T-cell (primary cell): Measurements from ENCODE around the gene ARID5B. TPM values are rescaled to one million over a fixed set of nuclear protein-coding genes. Genes with fewer than 3 reads are reported as not detected.
A peak's percentile ranks its signal among the peaks of the same experiment; 100 is the strongest.

Source experiments
- ATAC-seq, 4 experiments: fragments of 200-7000 bp in 3 of 4; fragments of 150-1000 bp in 1 of 4; cut with Tn5 transposase; replicated peaks in 1 of 4; 1 replicate in 3 of 4; 2 replicates in 1 of 4; pipeline ENCODE4 v1.10.0; 2021; ENCODE audit warnings: moderate library complexity in 3 of 4, mild to moderate bottlenecking in 2 of 4, moderate number of reproducible peaks in 1 of 4
- CTCF ChIA-PET, 2 donors: fragments of 300-600 bp; sonication (Branson Sonifier 250); formaldehyde crosslinking; loops; one replicate each; lab custom pipeline; 2022; ENCODE audit warnings: antibody characterized with exemption in 2 of 2; lab: Charles Lee
- POLR2A ChIA-PET, 2 donors: fragments of 300-600 bp; sonication (Branson Sonifier 250); formaldehyde crosslinking; loops; one replicate each; lab custom pipeline; 2022; ENCODE audit warnings: antibody characterized with exemption in 2 of 2; lab: Charles Lee
- DNase-seq, 35 experiments: peaks; one replicate each; pipeline versions ENCODE4 v3.0.0 to v3.0.0-alpha.2; 2013 to 2023
- H3K27ac ChIP-seq: one replicate; pipeline ENCODE4 v1.5.1; 2013; ENCODE audit warnings: low read length
- H3K27me3 ChIP-seq, 2 experiments: replicated peaks in 1 of 2; 1 replicate in 1 of 2; 2 replicates in 1 of 2; pipeline versions ENCODE4 v1.6.1 to v1.7.0; 2013; ENCODE audit warnings: low read length in 1 of 2, mixed read lengths in 1 of 2; ENCODE audit not compliant: control insufficient read depth in 2 of 2, insufficient read depth in 2 of 2; ENCODE audit errors: extremely low read depth in 1 of 2
- H3K36me3 ChIP-seq, 2 donors: 1 replicate in 1 of 2; 2 replicates in 1 of 2; pipeline versions ENCODE4 v1.6.1 to v1.7.0; 2013; ENCODE audit warnings: low read length in 1 of 2; ENCODE audit not compliant: control insufficient read depth in 2 of 2, insufficient read depth in 1 of 2; ENCODE audit errors: extremely low read depth in 1 of 2
- H3K4me1 ChIP-seq, 2 experiments: 1 replicate in 1 of 2; 2 replicates in 1 of 2; pipeline versions ENCODE4 v1.6.1 to v1.7.0; 2013; ENCODE audit warnings: low read length in 2 of 2, mixed read lengths in 1 of 2; ENCODE audit not compliant: insufficient read depth in 2 of 2, control insufficient read depth in 1 of 2; ENCODE audit errors: extremely low read depth in 1 of 2
- H3K4me3 ChIP-seq, 2 donors: 1 replicate in 1 of 2; 2 replicates in 1 of 2; pipeline versions ENCODE4 v1.5.1 to v1.7.0; 2013; ENCODE audit warnings: mild to moderate bottlenecking in 2 of 2, low read length in 1 of 2, moderate library complexity in 1 of 2; ENCODE audit not compliant: control insufficient read depth in 1 of 2; ENCODE audit errors: extremely low read depth in 1 of 2
- H3K9me3 ChIP-seq: 2 replicates; pipeline ENCODE4 v1.7.0; 2013
- H3K27ac Mint-ChIP-seq, 2 donors: one replicate each; pipeline ENCODE4 v1.8.0; 2020 to 2021; ENCODE audit warnings: mild to moderate bottlenecking in 2 of 2, mixed read lengths in 2 of 2
- H3K27me3 Mint-ChIP-seq, 2 donors: one replicate each; pipeline ENCODE4 v1.8.0; 2021 to 2022; ENCODE audit warnings: mixed read lengths in 2 of 2
- H3K36me3 Mint-ChIP-seq: one replicate; pipeline ENCODE4 v1.8.0; 2021; ENCODE audit warnings: mixed read lengths
- H3K4me1 Mint-ChIP-seq, 3 donors: one replicate each; pipeline ENCODE4 v1.8.0; 2020 to 2022; ENCODE audit warnings: mixed read lengths in 3 of 3, mild to moderate bottlenecking in 1 of 3
- H3K4me3 Mint-ChIP-seq, 3 donors: one replicate each; pipeline ENCODE4 v1.8.0; 2020 to 2022; ENCODE audit warnings: mild to moderate bottlenecking in 3 of 3, mixed read lengths in 3 of 3, moderate library complexity in 3 of 3
- H3K9me3 Mint-ChIP-seq, 3 donors: one replicate each; pipeline ENCODE4 v1.8.0; 2020 to 2022; ENCODE audit warnings: mixed read lengths in 3 of 3
- WGBS: methylation state at CpG from one replicate; pipeline ENCODE4 v1.1.5; 2013; ENCODE audit warnings: missing lambda C conversion rate; ENCODE audit not compliant: insufficient coverage; 5-methylcytosine and 5-hydroxymethylcytosine counted together
- total RNA-seq, 35 experiments: library from RNA in 6 of 35; stranded (reverse) in 6 of 35; fragments of 120-200 nt in 1 of 35; gene quantifications; one replicate each; pipeline versions ENCODE4 v1.2.1 to v1.2.4 and lab custom pipeline; 2013 to 2026

ARID5B gene
- total RNA-seq, 5 donors from 2014 or later (not counting 1 experiment from before 2014, with no cell fraction given) = 34.0 to 75.5 (median 42.5) TPM

DNA sequence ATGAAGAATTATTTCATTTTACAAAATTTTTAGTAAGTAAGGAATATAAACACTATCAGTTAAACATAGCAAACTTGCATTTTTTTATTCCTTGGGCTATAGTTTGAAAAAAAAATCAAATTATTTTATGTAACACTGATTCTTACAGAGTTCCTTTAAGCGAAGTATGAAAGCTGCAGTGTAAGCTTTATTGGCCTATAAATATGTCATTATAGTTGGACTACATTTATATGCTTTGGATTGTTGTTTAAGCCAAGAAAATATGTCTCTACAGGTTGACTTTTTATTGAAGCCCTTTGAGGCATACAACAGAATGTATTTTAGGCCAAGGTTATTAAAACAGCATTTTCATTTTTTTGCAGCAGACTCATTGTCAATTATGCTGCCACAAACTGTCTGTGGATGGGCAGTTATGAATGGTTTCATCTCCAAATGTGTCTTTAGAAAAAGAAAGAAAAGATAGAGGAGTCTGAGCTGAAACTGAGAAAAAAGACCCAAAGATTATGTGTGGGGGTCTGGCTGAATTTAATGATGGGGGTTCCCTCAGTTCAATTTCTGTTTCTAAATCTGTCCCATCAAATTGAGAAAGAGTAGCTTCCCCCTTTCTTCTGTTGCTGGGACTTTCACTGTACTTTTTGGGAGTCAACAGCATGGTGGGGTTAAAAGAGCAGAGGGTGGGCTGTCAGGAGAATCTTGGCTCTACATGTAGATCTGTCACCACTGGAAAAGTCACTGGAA lies 43.1 kb downstream of the ARID5B start:
- peaks cover 53% of the 10 kb centered on the region for H3K36me3 Mint-ChIP-seq
- no peaks in the 10 kb centered on the region for H3K9me3 ChIP-seq
- ATAC-seq (no peak), DNase-seq (no peak)
- peaks cover 8 to 18% of the 10 kb centered on the region in 2 experiments for H3K4me1 ChIP-seq
- H3K27ac Mint-ChIP-seq = peak overlapping the region; percentile 72 to 75
- CTCF ChIA-PET = interaction anchor here (0.5 to 4.7 kb wide), 6 partner anchors 9 to 91 kb away, joined by 4 to 39 read pairs (median 5); partner anchors contain the start of gene ARID5B (in 1 of the 2)
- POLR2A ChIA-PET = interaction anchor here (0.6 to 1.3 kb wide), 4 partner anchors 10 to 41 kb away, joined by 3 read pairs; no protein-coding TSS in a partner anchor
- H3K27ac ChIP-seq = peak overlapping the region; percentile 87
- no peak overlapping the region for H3K4me3 Mint-ChIP-seq
- H3K4me1 Mint-ChIP-seq = peaks cover 39 to 51% (median 50%) of the 10 kb centered on the region in 3 donors
- no peaks in the 10 kb centered on the region for H3K27me3 Mint-ChIP-seq
- WGBS = no CpG with 5 or more reads among the region's 1 CpG
- peaks cover 0 to 26% of the 10 kb centered on the region in 2 donors for H3K36me3 ChIP-seq
- H3K4me3 ChIP-seq = no peak overlapping the region
- no peaks in the 10 kb centered on the region for H3K9me3 Mint-ChIP-seq
- H3K27me3 ChIP-seq = no peaks in the 10 kb centered on the region

DNA sequence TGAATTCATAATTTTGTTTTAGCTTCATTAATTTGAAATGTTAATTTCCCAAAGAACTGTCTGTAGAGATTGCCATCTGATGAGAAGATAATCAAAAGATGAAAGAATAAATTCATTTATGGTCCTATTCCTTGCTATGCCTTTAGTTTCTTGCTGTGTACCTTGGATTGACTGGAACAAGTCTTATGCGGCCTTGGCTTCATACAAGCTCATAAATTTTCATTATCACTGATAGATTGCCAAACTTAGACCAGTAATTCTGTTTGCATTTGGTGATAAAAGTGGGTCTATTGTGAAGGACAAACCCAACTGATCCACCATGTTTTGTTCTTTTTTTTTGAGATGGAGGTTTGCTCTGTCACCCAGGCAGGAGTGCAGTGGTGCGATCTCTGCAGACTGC lies 48.2 kb downstream of the ARID5B start:
- ChIA-PET CTCF (interaction anchor here in 1 of 2 donors (0.6 kb wide), 1 partner anchor 163 kb away, joined by 3 read pairs; no protein-coding TSS in a partner anchor), POLR2A (interaction anchor here (0.7 to 0.8 kb wide), 2 partner anchors 16 kb away, joined by 3 read pairs; no protein-coding TSS in a partner anchor)
- Mint-ChIP-seq H3K4me3 (no peak overlapping the region), H3K27ac (no peak overlapping the region), H3K9me3 (no peaks in the 10 kb centered on the region), H3K27me3 (no peaks in the 10 kb centered on the region), H3K4me1 (peaks cover 24 to 29% (median 27%) of the 10 kb centered on the region in 3 donors), H3K36me3 (peaks cover 54% of the 10 kb centered on the region)
- H3K4me3 ChIP-seq = no peak overlapping the region
- WGBS = no CpG with 5 or more reads among the region's 2 CpGs
- no peak for DNase-seq
- H3K27ac ChIP-seq = no peak overlapping the region
- H3K27me3 ChIP-seq = no peaks in the 10 kb centered on the region
- H3K36me3 ChIP-seq = peaks cover 0 to 28% of the 10 kb centered on the region in 2 donors
- no peak for ATAC-seq
- no peaks in the 10 kb centered on the region for H3K9me3 ChIP-seq
- no peaks in the 10 kb centered on the region for H3K4me1 ChIP-seq

DNA sequence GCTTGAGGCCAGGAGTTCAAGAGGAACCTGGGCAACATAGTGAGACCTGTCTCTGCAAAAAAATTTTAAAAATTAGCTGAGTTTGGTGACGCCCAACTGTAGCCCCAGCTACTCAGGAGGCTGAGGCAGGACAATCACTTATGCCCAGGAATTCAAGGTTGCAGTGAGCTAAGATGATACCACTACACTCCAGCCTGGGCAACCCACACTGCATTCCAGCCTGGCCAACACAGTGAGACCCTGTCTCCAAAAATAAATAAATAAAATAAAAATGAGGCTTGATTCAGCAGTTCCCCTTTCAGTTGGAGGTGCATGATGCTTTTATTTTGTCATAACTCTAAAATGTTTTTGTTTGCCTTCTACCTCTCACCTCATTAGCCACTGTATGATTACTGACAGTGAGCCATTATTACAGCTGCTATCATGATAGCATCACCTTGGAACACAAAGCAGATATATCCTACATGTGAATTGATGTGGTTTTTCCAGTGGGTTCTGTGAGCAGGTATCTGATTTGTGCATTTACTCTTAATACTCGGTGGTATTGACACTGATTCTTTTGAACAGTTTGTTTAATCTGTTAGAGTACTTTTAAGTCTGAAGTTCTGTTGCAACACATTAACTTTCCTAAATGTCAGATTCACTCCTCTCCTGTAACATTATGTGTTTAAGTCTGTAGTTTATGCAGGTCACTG lies 49.1 kb downstream of the ARID5B start:
- Histone ChIP-seq H3K27ac (no peak overlapping the region), H3K36me3 (peaks cover 0 to 28% of the 10 kb centered on the region in 2 donors), H3K9me3 (no peaks in the 10 kb centered on the region), H3K4me3 (no peak overlapping the region), H3K4me1 (no peaks in the 10 kb centered on the region), H3K27me3 (no peaks in the 10 kb centered on the region)
- Mint-ChIP-seq H3K4me1 (peaks cover 21 to 29% (median 28%) of the 10 kb centered on the region in 3 donors), H3K9me3 (no peaks in the 10 kb centered on the region), H3K4me3 (no peak overlapping the region), H3K27ac (no peak overlapping the region), H3K27me3 (no peaks in the 10 kb centered on the region), H3K36me3 (peaks cover 57% of the 10 kb centered on the region)
- ChIA-PET POLR2A (no interaction called here), CTCF (no interaction called here)
- WGBS = 100% methylated on average over 1 of the region's 2 CpGs
- DNase-seq (no peak), ATAC-seq (no peak)

GRCh38 chr10:61951144-61951483 lies 49.6 kb downstream of the ARID5B start:
- POLR2A ChIA-PET = no interaction called here

GRCh38 chr10:61952028-61952674 lies 50.7 kb downstream of the ARID5B start:
- no peaks in the 10 kb centered on the region for H3K9me3 ChIP-seq
- Mint-ChIP-seq H3K27me3 (no peaks in the 10 kb centered on the region), H3K27ac (peak overlapping the region in 1 of 2 donors; percentile 1), H3K4me3 (no peak overlapping the region), H3K4me1 (peaks cover 31 to 38% (median 32%) of the 10 kb centered on the region in 3 donors), H3K36me3 (peaks cover 58% of the 10 kb centered on the region), H3K9me3 (no peaks in the 10 kb centered on the region)
- no peaks in the 10 kb centered on the region for H3K27me3 ChIP-seq
- ATAC-seq = no peak
- peaks cover 0 to 24% of the 10 kb centered on the region in 2 donors for H3K36me3 ChIP-seq
- no peak for DNase-seq
- WGBS = 75% methylated on average over 1 of the region's 5 CpGs
- CTCF ChIA-PET = interaction anchor here in 1 of 2 donors (0.9 kb wide), 1 partner anchor 16 kb away, joined by 3 read pairs; no protein-coding TSS in a partner anchor
- no peak overlapping the region for H3K4me3 ChIP-seq
- H3K4me1 ChIP-seq = no peaks in the 10 kb centered on the region
- no peak overlapping the region for H3K27ac ChIP-seq
- POLR2A ChIA-PET = no interaction called here

More at GRCh38 chr10:61951144-61951483, 49.6 kb downstream of the ARID5B start:
- no peak overlapping the region for H3K27ac Mint-ChIP-seq
- no peaks in the 10 kb centered on the region for H3K27me3 Mint-ChIP-seq
- no peak overlapping the region for H3K4me3 Mint-ChIP-seq
- Histone ChIP-seq H3K4me1 (no peaks in the 10 kb centered on the region), H3K9me3 (no peaks in the 10 kb centered on the region), H3K27ac (no peak overlapping the region), H3K36me3 (peaks cover 0 to 28% of the 10 kb centered on the region in 2 donors), H3K27me3 (no peaks in the 10 kb centered on the region), H3K4me3 (no peak overlapping the region)
- WGBS = 100% methylated on average over 1 of the region's 3 CpGs
- H3K36me3 Mint-ChIP-seq = peaks cover 55% of the 10 kb centered on the region
- CTCF ChIA-PET = no interaction called here
- no peaks in the 10 kb centered on the region for H3K9me3 Mint-ChIP-seq
- H3K4me1 Mint-ChIP-seq = peaks cover 21 to 31% (median 26%) of the 10 kb centered on the region in 3 donors
- DNase-seq (no peak), ATAC-seq (no peak)

- H3K4me3 Mint-ChIP-seq = no peak overlapping the region
- Histone ChIP-seq H3K27ac (no peak overlapping the region), H3K4me1 (no peaks in the 10 kb centered on the region), H3K36me3 (peaks cover 0 to 17% of the 10 kb centered on the region in 2 donors), H3K27me3 (no peaks in the 10 kb centered on the region), H3K4me3 (no peak overlapping the region), H3K9me3 (no peaks in the 10 kb centered on the region)
- no peak for ATAC-seq
- DNase-seq = no peak
- peaks cover 31 to 43% (median 36%) of the 10 kb centered on the region in 3 donors for H3K4me1 Mint-ChIP-seq
- H3K9me3 Mint-ChIP-seq = no peaks in the 10 kb centered on the region
- POLR2A ChIA-PET = interaction anchor here in 1 of 2 donors (0.5 kb wide), 1 partner anchor 37 kb away, joined by 4 read pairs; no protein-coding TSS in a partner anchor
- CTCF ChIA-PET = interaction anchor here (0.9 to 1.0 kb wide), 2 partner anchors 9 to 17 kb away, joined by 3 to 4 read pairs; no protein-coding TSS in a partner anchor
- H3K36me3 Mint-ChIP-seq = peaks cover 53% of the 10 kb centered on the region
- WGBS = no CpG with 5 or more reads among the region's 2 CpGs
- no peaks in the 10 kb centered on the region for H3K27me3 Mint-ChIP-seq
- no peak overlapping the region for H3K27ac Mint-ChIP-seq
Observed at GRCh38 chr10:61953183-61953582, 51.7 kb downstream of the ARID5B start.
